Spleen (tissue), 11 donors: Measurements from ENCODE around the gene RAE1. TPM values are rescaled to one million over a fixed set of nuclear protein-coding genes. Genes with fewer than 3 reads are reported as not detected.

Experiments
- DNase-seq: peaks from one replicate; pipeline ENCODE4 v3.0.0-alpha.2; 2020
- H3K27ac ChIP-seq, 8 donors: fragments of 200-600 bp; sonication (generic) in 7 of 8; 1 replicate in 4 of 8; 2 replicates in 4 of 8; pipeline versions ENCODE4 v1.5.0 to v1.8.0; 2016 to 2021; ENCODE audit warnings: inconsistent platforms in 4 of 8, mild to moderate bottlenecking in 4 of 8, moderate library complexity in 1 of 8
- H3K27me3 ChIP-seq, 7 donors: fragments of 200-600 bp; sonication (generic) in 6 of 7; replicated peaks in 1 of 7; 1 replicate in 4 of 7; 2 replicates in 3 of 7; pipeline versions ENCODE4 v1.5.0 to v1.8.0; 2016 to 2021; ENCODE audit warnings: inconsistent platforms in 3 of 7, mild to moderate bottlenecking in 1 of 7
- H3K36me3 ChIP-seq, 6 donors: fragments of 200-600 bp; sonication (generic) in 5 of 6; 1 replicate in 4 of 6; 2 replicates in 2 of 6; pipeline versions ENCODE4 v1.5.0 to v1.8.0; 2016 to 2021; ENCODE audit warnings: inconsistent platforms in 2 of 6
- H3K4me1 ChIP-seq, 6 donors: fragments of 200-600 bp; sonication (generic) in 5 of 6; 1 replicate in 3 of 6; 2 replicates in 3 of 6; pipeline versions ENCODE4 v1.5.0 to v1.8.0; 2016 to 2021; ENCODE audit warnings: inconsistent platforms in 3 of 6
- H3K4me3 ChIP-seq, 8 donors: fragments of 200-600 bp; sonication (generic) in 7 of 8; 1 replicate in 4 of 8; 2 replicates in 4 of 8; pipeline versions ENCODE4 v1.5.0 to v1.8.0; 2016 to 2021; ENCODE audit warnings: inconsistent platforms in 4 of 8, mild to moderate bottlenecking in 4 of 8, moderate library complexity in 2 of 8
- H3K9me3 ChIP-seq, 8 donors: fragments of 200-600 bp; sonication (generic) in 7 of 8; 1 replicate in 4 of 8; 2 replicates in 4 of 8; pipeline versions ENCODE4 v1.5.0 to v1.8.0; 2016 to 2021; ENCODE audit warnings: inconsistent platforms in 4 of 8
- CTCF ChIP-seq, 11 experiments: fragments of 200-600 bp in 7 of 11; fragments of 450-650 bp in 4 of 11; sonication (generic) in 4 of 11; IDR thresholded peaks in 8 of 11; conservative IDR thresholded peaks in 3 of 11; 1 replicate in 7 of 11; 2 replicates in 4 of 11; pipeline versions ENCODE4 v1.4.0 to v1.8.0; 2016 to 2021; ENCODE audit warnings: antibody characterized with exemption in 11 of 11, inconsistent platforms in 4 of 11, mild to moderate bottlenecking in 1 of 11
- POLR2A ChIP-seq, 3 donors: fragments of 450-650 bp; IDR thresholded peaks; one replicate each; pipeline ENCODE4 v1.5.1; 2017; ENCODE audit warnings: antibody characterized with exemption in 3 of 3, mild to moderate bottlenecking in 1 of 3
- POLR2AphosphoS5 ChIP-seq, 3 donors: sonication (generic); formaldehyde crosslinking; IDR thresholded peaks; one replicate each; pipeline ENCODE4 v1.5.1; 2017; ENCODE audit warnings: antibody characterized with exemption in 3 of 3
- WGBS, 5 donors: extraction: QIAGEN DNeasy Blood & Tissue Kit in 3 of 5; methylation state at CpG; one replicate each; pipeline versions ENCODE4 v1.1.5 to v1.1.7; 2013 to 2018; 5-methylcytosine and 5-hydroxymethylcytosine counted together
- intact Hi-C: fragments of 100-400 bp; cut with DNase I; formaldehyde crosslinking; loops from one replicate; pipeline ENCODE4 v1.15.0; 2023; ENCODE audit warnings: low total_unique reads
- polyA plus RNA-seq, 3 donors: library from polyadenylated mRNA; stranded (reverse); fragments of 200-250 nt; gene quantifications; one replicate each; pipeline ENCODE4 v1.2.1, GENCODE V29; 2013
- total RNA-seq, 7 donors: library from RNA; depleted of rRNA in 3 of 7; stranded (reverse); fragments of >200 nt in 3 of 7; fragmentation: NEBNext Ultra II Directional in 4 of 7; extraction: Animal tissue kit (Norgen Biotek cat#: 25700) in 4 of 7; gene quantifications; one replicate each; pipeline versions ENCODE4 v1.1.0 to v1.2.1, GENCODE V29; 2016 to 2021
- donor health status: healthy with polysubstance abuse.
- donor health status: DM: no; HTN: no; CAD: no; lungs with moderate emphysema.
- donor health status: DM: no; HTN: no; CAD: no.
- donor health status: Bipolar disorder and iron deficiency.
- donor health status: healthy.
- donor health status: DM: no; HTN: no; CAD: no.
- donor health status: DM: yes; HTN: yes; CAD: no.

Gene RAE1
- total and polyA plus RNA-seq, 10 donors, result 16.2 to 41.3 (median 23.1) TPM

- Histone ChIP-seq H3K36me3 (peaks cover 0 to 46% (median 21%) of the 10 kb centered on the region in 6 donors), H3K27me3 (no peaks in the 10 kb centered on the region), H3K9me3 (no peaks in the 10 kb centered on the region), H3K4me1 (peaks cover 0 to 5% (median 0%) of the 10 kb centered on the region in 6 donors), H3K27ac (no peak overlapping the region), H3K4me3 (no peak overlapping the region)
- intact Hi-C loops, result no loop called here
- 90 to 98% (median 97%) methylated on average over 6 of the region's 6 CpGs for WGBS, 5 donors
- TF ChIP-seq POLR2A (IDR thresholded peaks at IDR 0.05), result no peak
- TF ChIP-seq POLR2AphosphoS5 (IDR thresholded peaks at IDR 0.05), result no peak
- no peak for TF ChIP-seq CTCF (IDR thresholded peaks at IDR 0.05 in 8 of 11, conservative IDR thresholded peaks at IDR 0.05 in 3 of 11)
- DNase-seq, result no peak
These were observed 10.5 kb downstream of the RAE1 start for GRCh38 chr20:57361517-57361916.

GRCh38 chr20:57364451-57364850 lies 13.4 kb downstream of the RAE1 start:
- Histone ChIP-seq H3K27me3 (no peaks in the 10 kb centered on the region), H3K27ac (no peak overlapping the region), H3K4me1 (peaks cover 0 to 2% (median 0%) of the 10 kb centered on the region in 6 donors), H3K9me3 (no peaks in the 10 kb centered on the region), H3K4me3 (no peak overlapping the region), H3K36me3 (peaks cover 0 to 76% (median 39%) of the 10 kb centered on the region in 6 donors)
- DNase-seq, result no peak
- intact Hi-C loops, result no loop called here
- TF ChIP-seq CTCF (IDR thresholded peaks at IDR 0.05 in 8 of 11, conservative IDR thresholded peaks at IDR 0.05 in 3 of 11) (no peak), POLR2A (IDR thresholded peaks at IDR 0.05) (no peak), POLR2AphosphoS5 (IDR thresholded peaks at IDR 0.05) (no peak)

GRCh38 chr20:57369596-57369995 lies 18.5 kb downstream of the RAE1 start:
- TF ChIP-seq POLR2AphosphoS5 (IDR thresholded peaks at IDR 0.05), result no peak
- no peak for TF ChIP-seq CTCF (IDR thresholded peaks at IDR 0.05 in 8 of 11, conservative IDR thresholded peaks at IDR 0.05 in 3 of 11)
- no peak for TF ChIP-seq POLR2A (IDR thresholded peaks at IDR 0.05)
- WGBS, 5 donors, result 54 to 74% (median 63%) methylated on average over 3 of the region's 3 CpGs
- no peak overlapping the region for H3K4me3 ChIP-seq
- H3K27ac ChIP-seq, result no peak overlapping the region
- H3K9me3 ChIP-seq, result no peaks in the 10 kb centered on the region
- H3K36me3 ChIP-seq, result peaks cover 0 to 98% (median 49%) of the 10 kb centered on the region in 6 donors
- peaks cover 0 to 30% (median 13%) of the 10 kb centered on the region in 6 donors for H3K4me1 ChIP-seq
- no peak for DNase-seq
- H3K27me3 ChIP-seq, result no peaks in the 10 kb centered on the region
- intact Hi-C loops, result no loop called here

- DNase-seq, result no peak
- Histone ChIP-seq H3K27ac (no peak overlapping the region), H3K27me3 (no peaks in the 10 kb centered on the region), H3K36me3 (peaks cover 0 to 100% (median 47%) of the 10 kb centered on the region in 6 donors), H3K4me1 (peaks cover 0 to 38% (median 19%) of the 10 kb centered on the region in 6 donors), H3K4me3 (no peak overlapping the region), H3K9me3 (no peaks in the 10 kb centered on the region)
- TF ChIP-seq POLR2A (IDR thresholded peaks at IDR 0.05), result no peak
- no peak for TF ChIP-seq CTCF (IDR thresholded peaks at IDR 0.05 in 8 of 11, conservative IDR thresholded peaks at IDR 0.05 in 3 of 11)
- TF ChIP-seq POLR2AphosphoS5 (IDR thresholded peaks at IDR 0.05), result no peak
- intact Hi-C loops, result no loop called here
- WGBS, 5 donors, result 94 to 100% (median 97%) methylated on average over 9 of the region's 9 CpGs
These were observed 19.3 kb downstream of the RAE1 start for GRCh38 chr20:57370316-57370715.
